OCI-LY3 (cell line): Measurements from ENCODE around the gene KISS1.

Source experiments
- EZH2phosphoT487 ChIP-seq: fragments of 200-600 bp; shearing (Covaris generic); IDR thresholded peaks from 2 replicates; pipeline ENCODE4 v1.6.1; 2018; ENCODE audit warnings: antibody characterized with exemption, mixed run types, low read depth
- TF ChIP-seq, protein P1 (sequence below): fragments of 200-600, 300-600 bp; sonication (generic); IDR thresholded peaks from 2 replicates; pipeline ENCODE4 v1.5.1; 2014; ENCODE audit warnings: antibody characterized with exemption, low read length, low read depth

DNA sequence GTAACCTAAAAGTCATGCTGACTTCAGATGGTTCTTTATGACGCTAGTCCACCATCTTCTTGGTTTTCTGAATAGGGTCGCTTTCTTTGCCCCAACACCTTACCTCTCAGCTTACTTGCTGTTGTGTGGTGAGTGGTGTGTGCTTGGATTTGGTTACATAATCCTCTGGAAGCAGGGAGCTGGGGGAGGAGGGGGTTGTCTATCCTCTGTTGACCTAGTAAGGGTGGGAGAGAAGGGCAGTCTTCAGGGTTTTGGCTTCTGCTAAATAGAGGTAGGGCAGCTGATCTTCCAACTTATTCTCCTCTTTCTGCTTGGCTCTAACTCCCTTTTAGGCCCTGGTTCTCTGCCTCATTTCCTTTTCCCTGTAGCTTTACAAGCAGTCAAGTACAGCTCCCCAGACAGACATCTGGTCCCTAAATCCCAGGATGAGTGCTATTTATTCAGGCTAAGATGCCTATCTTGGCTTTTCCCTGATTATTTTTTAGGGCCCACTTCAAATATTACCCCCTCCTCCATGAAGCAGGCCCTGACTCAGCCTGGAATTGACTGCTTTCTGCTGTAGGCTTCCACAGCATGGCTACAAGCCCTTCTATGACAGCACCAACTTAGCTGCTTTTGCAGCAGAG, 23.8 kb downstream of the KISS1 start:
- TF ChIP-seq, protein P1, sequence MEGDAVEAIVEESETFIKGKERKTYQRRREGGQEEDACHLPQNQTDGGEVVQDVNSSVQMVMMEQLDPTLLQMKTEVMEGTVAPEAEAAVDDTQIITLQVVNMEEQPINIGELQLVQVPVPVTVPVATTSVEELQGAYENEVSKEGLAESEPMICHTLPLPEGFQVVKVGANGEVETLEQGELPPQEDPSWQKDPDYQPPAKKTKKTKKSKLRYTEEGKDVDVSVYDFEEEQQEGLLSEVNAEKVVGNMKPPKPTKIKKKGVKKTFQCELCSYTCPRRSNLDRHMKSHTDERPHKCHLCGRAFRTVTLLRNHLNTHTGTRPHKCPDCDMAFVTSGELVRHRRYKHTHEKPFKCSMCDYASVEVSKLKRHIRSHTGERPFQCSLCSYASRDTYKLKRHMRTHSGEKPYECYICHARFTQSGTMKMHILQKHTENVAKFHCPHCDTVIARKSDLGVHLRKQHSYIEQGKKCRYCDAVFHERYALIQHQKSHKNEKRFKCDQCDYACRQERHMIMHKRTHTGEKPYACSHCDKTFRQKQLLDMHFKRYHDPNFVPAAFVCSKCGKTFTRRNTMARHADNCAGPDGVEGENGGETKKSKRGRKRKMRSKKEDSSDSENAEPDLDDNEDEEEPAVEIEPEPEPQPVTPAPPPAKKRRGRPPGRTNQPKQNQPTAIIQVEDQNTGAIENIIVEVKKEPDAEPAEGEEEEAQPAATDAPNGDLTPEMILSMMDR, result no peak
- TF ChIP-seq EZH2phosphoT487, result no peak
